GM18909 (cell line): ENCODE results near the gene PNLIPRP3.

ENCODE experiments used
- ATAC-seq: cut with Tn5 transposase; IDR thresholded peaks from one replicate; pipeline ENCODE4 v1.9.1; 2021; ENCODE audit warnings: mild to moderate bottlenecking; ENCODE audit not compliant: unreplicated experiment, poor library complexity

The PNLIPRP3 gene

GRCh38 chr10:116444527-116445142 is 17.0 kb downstream of the PNLIPRP3 start:
- peak; percentile 84 for ATAC-seq

DNA sequence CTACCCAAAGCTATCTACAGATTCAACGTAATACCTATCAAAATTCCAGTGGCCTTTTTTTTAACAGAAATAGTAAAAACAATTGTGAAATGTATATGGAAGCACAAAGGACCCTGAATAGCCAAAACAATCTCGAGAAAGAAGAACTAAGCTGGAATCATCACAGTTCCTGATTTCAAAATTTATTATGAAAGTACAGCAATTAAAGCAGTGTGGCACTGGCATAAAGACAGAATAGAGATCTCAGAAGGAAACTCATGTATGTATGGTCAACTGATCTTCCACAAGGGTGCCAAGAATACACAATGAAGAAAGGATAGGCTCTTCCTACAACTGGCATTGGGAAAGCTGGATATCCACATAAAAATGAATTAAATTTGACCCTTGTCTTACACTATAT is 23.2 kb downstream of the PNLIPRP3 start:
- no peak for ATAC-seq

DNA sequence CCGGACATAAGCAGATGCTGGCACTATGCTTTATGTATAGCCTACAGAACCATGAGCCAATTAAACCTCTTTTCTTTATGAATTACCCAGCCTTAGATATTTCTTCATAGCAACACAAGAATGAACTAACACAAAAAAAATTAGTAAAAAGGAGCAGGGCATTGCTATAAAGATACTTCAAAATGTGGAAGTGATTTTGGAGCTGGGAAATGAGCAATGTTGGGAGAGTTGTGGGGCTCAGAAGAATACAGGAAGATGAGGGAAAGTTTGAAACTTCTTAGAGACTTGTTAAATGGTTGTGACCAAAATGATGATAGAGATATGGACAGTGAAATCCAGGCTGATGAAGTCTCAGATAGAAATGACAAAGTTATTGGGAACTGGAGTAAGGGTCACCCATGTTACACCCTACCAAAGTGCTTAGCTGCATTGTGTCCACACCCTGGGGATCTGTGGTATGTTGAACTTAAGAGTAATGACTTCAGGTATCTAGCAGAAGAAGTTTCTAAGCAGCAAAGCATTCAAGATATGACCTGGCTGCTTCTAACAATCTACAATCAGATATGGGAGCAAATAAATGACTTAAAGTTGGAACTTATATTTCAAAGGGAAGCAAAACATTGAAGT is 24.2 kb downstream of the PNLIPRP3 start:
- ATAC-seq, result no peak

DNA sequence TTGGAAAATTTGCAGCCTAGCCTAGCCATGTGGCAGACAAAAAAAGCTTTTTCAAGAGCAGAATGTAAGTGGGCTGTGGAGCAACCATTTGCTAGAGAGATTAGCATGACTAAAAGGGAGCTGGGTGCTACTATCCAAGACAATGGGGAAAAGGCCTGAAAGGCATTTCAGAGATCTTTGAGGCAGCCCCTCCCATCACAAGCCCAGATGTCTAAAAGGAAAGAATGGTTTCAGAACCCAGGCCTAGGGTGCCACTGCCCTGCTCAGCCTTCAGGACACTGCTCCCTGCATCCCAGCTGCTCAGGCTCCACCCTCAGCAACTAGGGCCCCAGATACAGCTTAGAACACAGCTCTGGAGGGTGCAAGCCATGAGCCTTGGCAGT is 24.7 kb downstream of the PNLIPRP3 start:
- no peak for ATAC-seq

GRCh38 chr10:116457488-116457887 is 29.8 kb downstream of the PNLIPRP3 start:
- no peak for ATAC-seq

- ATAC-seq, result no peak
Observed at GRCh38 chr10:116460219-116460618, 32.6 kb downstream of the PNLIPRP3 start.

- ATAC-seq, result no peak
Observed at GRCh38 chr10:116461680-116462079, 34.0 kb downstream of the PNLIPRP3 start.

- ATAC-seq, result no peak
Observed at GRCh38 chr10:116464257-116464656, 36.6 kb downstream of the PNLIPRP3 start.

GRCh38 chr10:116465546-116465945 is 37.9 kb downstream of the PNLIPRP3 start:
- ATAC-seq, result no peak

GRCh38 chr10:116466715-116467422 is 39.2 kb downstream of the PNLIPRP3 start:
- ATAC-seq, result no peak

- ATAC-seq, result no peak
Observed at GRCh38 chr10:116469437-116469836, 41.8 kb downstream of the PNLIPRP3 start.

DNA sequence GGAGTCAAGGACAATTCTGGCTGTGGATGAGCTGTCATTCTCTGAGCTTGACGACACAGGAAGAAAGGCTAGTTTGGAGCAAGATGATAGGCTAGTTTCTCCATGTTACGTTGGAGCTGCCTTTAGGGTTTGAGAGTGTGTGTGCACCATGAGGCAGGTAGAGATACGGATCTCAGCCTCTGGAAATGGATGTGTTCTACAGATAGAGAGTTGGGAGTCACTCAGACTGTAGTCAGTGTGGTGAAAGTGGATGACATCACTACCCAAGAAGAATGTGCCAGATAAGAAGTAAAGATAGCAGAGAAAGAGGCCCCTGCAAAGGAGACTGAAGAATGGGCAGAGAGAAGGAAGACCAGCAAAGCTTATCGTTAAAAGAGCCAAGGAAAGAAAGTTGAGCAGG is 42.4 kb downstream of the PNLIPRP3 start:
- no peak for ATAC-seq

GRCh38 chr10:116470768-116471415 is 43.2 kb downstream of the PNLIPRP3 start:
- no peak for ATAC-seq

GRCh38 chr10:116472891-116473290 is 45.2 kb downstream of the PNLIPRP3 start:
- no peak for ATAC-seq

- no peak for ATAC-seq
Observed at GRCh38 chr10:116475866-116476265, 48.2 kb downstream of the PNLIPRP3 start.

GRCh38 chr10:116476461-116476860 is 48.8 kb downstream of the PNLIPRP3 start:
- no peak for ATAC-seq

DNA sequence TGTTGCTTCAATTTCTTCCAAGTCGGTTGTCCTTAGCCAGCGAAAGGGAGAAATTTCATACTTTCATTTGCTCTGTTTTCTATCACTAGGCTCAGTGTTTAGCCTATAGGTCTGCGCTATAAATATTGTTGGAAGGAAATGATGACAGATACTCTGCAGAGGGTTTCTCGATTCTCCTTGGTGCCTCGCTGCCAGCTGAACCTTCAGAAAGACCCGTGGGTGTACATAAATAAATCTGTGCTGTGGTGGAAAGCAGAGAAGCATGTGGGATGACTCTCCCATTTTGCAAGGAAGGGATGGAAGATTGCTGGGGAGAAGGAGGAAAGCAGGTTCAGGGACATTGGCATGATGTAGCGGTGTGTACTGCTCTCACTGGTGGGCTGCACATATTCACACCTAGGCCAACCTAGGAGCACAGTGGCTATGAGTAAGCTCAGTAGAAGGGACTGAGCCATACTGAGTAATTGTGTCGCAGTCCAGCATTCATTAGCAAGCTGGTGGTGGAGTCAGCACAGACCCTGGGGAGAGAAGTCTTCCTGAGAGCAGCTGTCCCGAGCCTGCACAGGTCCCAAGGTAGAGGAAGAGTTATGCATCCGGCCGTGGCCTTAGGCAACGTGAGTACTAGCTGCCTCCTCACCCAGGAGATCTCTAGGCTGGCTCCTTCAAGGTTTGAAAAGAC is 50.5 kb downstream of the PNLIPRP3 start:
- no peak for ATAC-seq

GRCh38 chr10:116486770-116487448 is 59.3 kb downstream of the PNLIPRP3 start:
- no peak for ATAC-seq

DNA sequence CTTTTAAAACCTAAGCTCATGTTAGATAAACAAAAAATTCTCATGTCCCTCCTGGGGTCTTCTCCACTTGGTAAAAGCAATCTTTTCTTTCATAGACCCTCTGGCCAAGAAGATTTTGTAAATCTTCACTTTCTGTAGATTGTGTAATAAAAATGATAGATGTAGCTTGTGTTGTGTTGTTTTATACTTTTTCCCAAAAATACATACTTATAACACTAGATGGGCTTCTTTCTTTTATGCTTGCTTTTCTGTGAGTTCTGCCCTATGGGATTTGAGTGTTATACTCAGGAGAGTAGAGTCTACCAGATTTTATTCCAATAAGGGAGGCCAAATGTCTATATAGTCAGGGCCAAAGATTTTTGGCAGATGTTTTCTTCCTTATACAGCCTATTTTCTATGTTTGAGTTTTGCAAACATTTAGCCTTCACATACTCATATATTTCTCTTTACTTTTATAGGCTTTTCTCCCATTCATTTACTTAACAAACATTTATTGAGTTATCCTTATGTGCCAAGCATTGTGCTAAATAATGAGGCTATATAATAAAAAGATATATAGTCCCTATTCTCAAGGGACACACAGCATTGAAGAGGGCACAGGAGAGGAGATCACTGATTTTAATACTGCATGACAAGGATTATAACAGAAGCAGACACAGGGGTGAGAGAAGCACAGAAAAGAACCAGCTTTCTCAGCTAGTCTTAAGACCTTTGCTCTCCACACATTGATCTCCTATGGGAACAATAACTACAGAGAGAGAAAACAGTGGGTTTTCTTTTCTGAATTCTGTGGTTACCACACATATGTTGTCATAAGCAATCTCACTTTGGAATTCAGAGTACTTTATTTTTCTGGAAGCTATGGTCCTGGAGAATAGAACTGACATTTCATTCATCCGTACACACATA is 60.1 kb downstream of the PNLIPRP3 start:
- ATAC-seq, result no peak
